Ishikawa (cell line): ENCODE results near the gene NEO1.
A peak's percentile ranks its signal among the peaks of the same experiment; 100 is the strongest.

Experiments
- CEBPB ChIP-seq: IDR thresholded peaks from 2 replicates; pipeline ENCODE4 v1.6.1; 2012
- CREB1 ChIP-seq: IDR thresholded peaks from 2 replicates; pipeline ENCODE4 v1.6.1; 2012; ENCODE audit warnings: low read depth
- EGR1 ChIP-seq: IDR thresholded peaks from 2 replicates; pipeline ENCODE4 v1.6.1; 2012
- EP300 ChIP-seq: IDR thresholded peaks from 2 replicates; pipeline ENCODE4 v1.6.1; 2012; ENCODE audit warnings: borderline replicate concordance
- FOXM1 ChIP-seq: IDR thresholded peaks from 2 replicates; pipeline ENCODE4 v1.6.1; 2012; ENCODE audit warnings: low read depth, borderline replicate concordance
- MAX ChIP-seq: IDR thresholded peaks from 2 replicates; pipeline ENCODE4 v1.6.1; 2012
- NFIC ChIP-seq: IDR thresholded peaks from 2 replicates; pipeline ENCODE4 v1.6.1; 2012
- RAD21 ChIP-seq: IDR thresholded peaks from 2 replicates; pipeline ENCODE4 v1.6.1; 2012; ENCODE audit warnings: low read depth
- REST ChIP-seq: IDR thresholded peaks from 2 replicates; pipeline ENCODE4 v1.6.1; 2012; ENCODE audit warnings: low read depth, mild to moderate bottlenecking
- TAF1 ChIP-seq: IDR thresholded peaks from 2 replicates; pipeline ENCODE4 v1.6.1; 2012; ENCODE audit warnings: low read depth, mild to moderate bottlenecking
- TCF12 ChIP-seq: IDR thresholded peaks from 2 replicates; pipeline ENCODE4 v1.6.1; 2012; ENCODE audit warnings: low read depth
- TEAD4 ChIP-seq: IDR thresholded peaks from 2 replicates; pipeline ENCODE4 v1.6.1; 2012
- YY1 ChIP-seq: IDR thresholded peaks from 2 replicates; pipeline ENCODE4 v1.6.1; 2012; ENCODE audit warnings: low read depth
- ZBTB7A ChIP-seq: IDR thresholded peaks from 2 replicates; pipeline ENCODE4 v1.6.1; 2012; ENCODE audit warnings: low read depth
- TF ChIP-seq, protein P1 (sequence below): IDR thresholded peaks from 2 replicates; pipeline ENCODE4 v1.6.1; 2012

NEO1 gene

GRCh38 chr15:73125219-73125618, 73.0 kb downstream of the NEO1 start:
- TF ChIP-seq YY1: no peak
- no peak for TF ChIP-seq REST
- TF ChIP-seq CREB1: no peak

DNA sequence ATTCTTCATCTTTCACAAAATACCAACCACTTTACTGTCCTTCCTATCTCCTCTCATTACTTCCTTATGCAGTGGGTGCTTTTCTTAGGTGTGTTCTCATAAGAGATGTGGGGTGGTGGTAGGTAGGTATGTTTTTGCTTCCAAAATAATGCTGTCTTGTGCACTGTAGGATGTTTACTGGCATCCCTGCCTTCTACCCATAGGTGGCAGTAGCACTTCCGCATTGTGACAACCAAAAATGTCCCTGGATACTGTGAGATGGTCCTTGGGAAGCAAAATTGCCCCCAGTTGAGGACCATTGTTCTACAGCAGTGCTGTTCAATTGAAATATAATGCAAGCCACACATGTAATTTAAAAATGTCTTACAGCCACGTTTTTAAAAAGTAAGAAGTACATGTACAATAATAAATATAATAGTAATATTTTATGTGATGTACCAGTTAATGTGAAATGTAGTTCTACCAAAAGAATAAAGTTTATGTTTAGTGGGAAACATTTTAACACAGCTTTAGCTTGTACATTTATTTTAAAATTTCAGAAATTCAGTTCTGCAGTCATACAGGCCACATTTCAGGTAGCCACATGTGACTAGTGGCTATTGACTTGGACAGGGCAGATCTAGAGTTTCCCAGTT, 75.2 kb downstream of the NEO1 start:
- TF ChIP-seq, protein P1, sequence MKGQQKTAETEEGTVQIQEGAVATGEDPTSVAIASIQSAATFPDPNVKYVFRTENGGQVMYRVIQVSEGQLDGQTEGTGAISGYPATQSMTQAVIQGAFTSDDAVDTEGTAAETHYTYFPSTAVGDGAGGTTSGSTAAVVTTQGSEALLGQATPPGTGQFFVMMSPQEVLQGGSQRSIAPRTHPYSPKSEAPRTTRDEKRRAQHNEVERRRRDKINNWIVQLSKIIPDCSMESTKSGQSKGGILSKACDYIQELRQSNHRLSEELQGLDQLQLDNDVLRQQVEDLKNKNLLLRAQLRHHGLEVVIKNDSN: no peak
- peak; percentile 26; the same call in 1 of the 2 replicates for TF ChIP-seq RAD21

DNA sequence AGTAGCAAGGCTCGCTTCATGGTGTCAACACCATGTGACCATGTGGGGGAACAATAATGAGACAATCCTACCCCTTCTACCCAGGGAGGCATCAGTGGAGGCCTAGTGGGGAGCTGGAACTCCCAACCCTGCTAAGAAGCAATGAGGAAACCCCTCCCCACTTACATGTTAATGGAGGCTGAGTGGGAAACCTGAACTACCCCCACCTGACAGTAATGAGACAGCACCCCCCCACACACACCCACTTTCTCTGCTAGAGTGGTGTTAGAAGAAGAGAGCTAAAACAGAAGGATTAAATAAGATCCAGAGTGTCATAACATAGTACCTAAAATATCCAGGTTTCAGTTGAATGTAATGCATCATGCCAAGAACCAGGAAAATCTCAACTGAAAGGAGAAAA, 78.6 kb downstream of the NEO1 start:
- TF ChIP-seq CREB1: no peak
- no peak for TF ChIP-seq FOXM1
- TF ChIP-seq ZBTB7A: no peak
- no peak for TF ChIP-seq TAF1
- TF ChIP-seq MAX: no peak

DNA sequence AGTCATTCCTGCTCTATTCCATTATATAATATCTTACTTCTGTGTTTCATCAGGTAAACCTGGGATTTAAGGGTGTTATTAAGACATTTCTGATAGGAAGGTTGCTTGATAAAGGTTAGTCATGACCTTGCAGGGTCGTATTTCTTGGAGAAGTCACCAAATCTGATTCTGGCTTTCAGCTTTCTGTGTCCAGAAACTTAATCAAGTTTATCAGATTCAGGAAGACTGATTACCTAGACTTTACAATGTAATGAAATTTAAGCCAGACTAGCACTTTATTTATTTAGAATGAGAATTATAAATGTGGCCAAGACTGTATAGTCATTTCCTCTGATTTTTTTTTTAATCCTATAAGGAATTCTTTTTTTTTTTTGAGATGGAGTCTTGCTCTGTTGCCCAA, 81.9 kb downstream of the NEO1 start:
- TF ChIP-seq NFIC (no peak), EP300 (no peak), REST (no peak), RAD21 (no peak), CEBPB (no peak), FOXM1 (no peak), EGR1 (no peak), MAX (no peak), CREB1 (no peak), ZBTB7A (no peak), TAF1 (no peak), YY1 (no peak), TCF12 (no peak), TEAD4 (no peak)
- TF ChIP-seq, protein P1: no peak

- no peak for TF ChIP-seq YY1
- TF ChIP-seq, protein P1: no peak
- no peak for TF ChIP-seq TEAD4
- no peak for TF ChIP-seq MAX
- TF ChIP-seq CEBPB: no peak
- no peak for TF ChIP-seq ZBTB7A
- TF ChIP-seq TAF1: no peak
- no peak for TF ChIP-seq RAD21
- TF ChIP-seq NFIC: no peak
- no peak for TF ChIP-seq EP300
Observed at GRCh38 chr15:73139041-73139743, 86.9 kb downstream of the NEO1 start.
